Muscle layer of duodenum (tissue), 2 donors: ENCODE measurements around the gene RAB22A.

ENCODE experiments used
- H3K27ac ChIP-seq: one replicate; pipeline ENCODE4 v1.7.0; 2013; ENCODE audit warnings: mild to moderate bottlenecking, low read length
- H3K27me3 ChIP-seq: one replicate; pipeline ENCODE4 v1.7.0; 2013; ENCODE audit warnings: low read depth, mild to moderate bottlenecking, control low read depth, low read length
- H3K36me3 ChIP-seq, 2 donors: one replicate each; pipeline ENCODE4 v1.7.0; 2013; ENCODE audit warnings: low read length in 2 of 2, control low read depth in 1 of 2, mild to moderate bottlenecking in 1 of 2; ENCODE audit not compliant: insufficient read depth in 2 of 2, control insufficient read depth in 1 of 2
- H3K4me1 ChIP-seq, 2 donors: one replicate each; pipeline ENCODE4 v1.7.0; 2013; ENCODE audit warnings: low read length in 2 of 2, mild to moderate bottlenecking in 2 of 2, control low read depth in 1 of 2, moderate library complexity in 1 of 2; ENCODE audit not compliant: insufficient read depth in 2 of 2, control insufficient read depth in 1 of 2
- H3K4me3 ChIP-seq, 2 donors: one replicate each; pipeline ENCODE4 v1.7.0; 2013; ENCODE audit warnings: low read length in 2 of 2, low read depth in 1 of 2, mild to moderate bottlenecking in 1 of 2
- H3K9me3 ChIP-seq, 2 donors: one replicate each; pipeline ENCODE4 v1.7.0; 2013; ENCODE audit warnings: low read length in 2 of 2, control low read depth in 1 of 2, mild to moderate bottlenecking in 1 of 2; ENCODE audit not compliant: control insufficient read depth in 1 of 2
- donor health status: healthy.

Gene RAB22A, protein sequence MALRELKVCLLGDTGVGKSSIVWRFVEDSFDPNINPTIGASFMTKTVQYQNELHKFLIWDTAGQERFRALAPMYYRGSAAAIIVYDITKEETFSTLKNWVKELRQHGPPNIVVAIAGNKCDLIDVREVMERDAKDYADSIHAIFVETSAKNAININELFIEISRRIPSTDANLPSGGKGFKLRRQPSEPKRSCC

DNA sequence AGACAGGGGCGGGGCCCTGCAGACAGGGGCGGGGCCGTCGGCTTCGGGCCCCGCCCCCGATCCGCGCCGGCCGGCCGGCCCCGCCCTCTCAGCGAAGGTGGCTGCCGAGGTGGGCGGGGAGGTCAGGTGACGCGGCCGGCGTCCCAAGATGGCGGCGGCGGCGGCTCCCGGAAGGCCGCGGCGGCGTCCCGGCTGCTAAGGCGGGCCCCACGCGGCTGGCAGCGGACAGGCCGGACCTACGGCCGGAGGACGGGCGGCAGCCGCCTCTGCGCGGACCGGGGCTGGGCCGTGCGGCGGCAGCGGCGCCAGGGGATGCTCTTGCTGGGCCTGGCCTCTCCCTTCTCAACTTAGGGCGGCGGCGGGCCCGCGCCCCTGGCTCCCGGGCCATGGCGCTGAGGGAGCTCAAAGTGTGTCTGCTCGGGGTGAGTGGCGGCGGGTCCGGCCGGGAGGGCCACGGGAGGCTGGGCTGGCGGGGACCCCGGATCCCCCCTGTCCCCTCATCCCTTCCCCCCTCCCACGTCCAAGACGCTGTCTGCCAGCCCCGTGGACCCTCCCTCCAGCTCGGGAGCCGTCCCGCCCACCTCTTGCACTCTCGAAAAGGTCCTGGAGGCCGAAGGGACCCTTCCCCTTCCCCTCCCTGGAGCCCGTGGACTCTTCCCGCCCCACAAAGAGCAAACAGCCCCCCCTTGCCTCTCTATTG is at the start of gene RAB22A:
Gene RAB22A (plus strand): TSS at position 125 of the 700 bp plus-strand sequence. CDS start 262 bp downstream, at position 387.
- H3K4me1 ChIP-seq = peaks cover 0 to 33% of the 10 kb centered on the region in 2 donors
- peak within 1 kb of the TSS; percentile 86 for H3K27ac ChIP-seq
- no peaks in the 10 kb centered on the region for H3K27me3 ChIP-seq
- peak within 1 kb of the TSS; percentile 89 to 96 for H3K4me3 ChIP-seq
- H3K36me3 ChIP-seq = peaks cover 8 to 11% of the 10 kb centered on the region in 2 donors
- H3K9me3 ChIP-seq = no peaks in the 10 kb centered on the region

DNA sequence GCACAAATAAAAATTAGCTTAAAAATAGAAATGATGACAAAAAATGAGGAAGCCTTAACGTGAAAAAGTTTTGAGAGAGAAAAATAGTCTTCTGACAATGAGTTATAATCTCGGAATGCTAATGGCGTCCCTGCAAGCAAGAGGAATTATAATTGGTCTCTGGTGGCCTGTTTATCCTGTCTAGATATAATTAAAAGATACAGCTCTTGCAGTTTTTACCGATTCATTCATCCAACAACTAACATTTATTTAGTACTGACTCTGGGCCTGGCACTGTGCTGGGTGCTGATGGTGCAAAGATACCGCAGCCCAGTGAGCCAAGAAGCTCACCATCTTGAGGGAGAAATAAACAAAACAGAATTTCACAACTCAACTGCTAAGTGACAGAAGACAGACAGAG is 49.5 kb upstream of the RAB22A start:
- H3K4me3 ChIP-seq = no peak overlapping the region
- peaks cover 6 to 11% of the 10 kb centered on the region in 2 donors for H3K36me3 ChIP-seq
- no peaks in the 10 kb centered on the region for H3K27me3 ChIP-seq
- H3K9me3 ChIP-seq = no peaks in the 10 kb centered on the region
- no peaks in the 10 kb centered on the region for H3K4me1 ChIP-seq
- H3K27ac ChIP-seq = no peak overlapping the region

DNA sequence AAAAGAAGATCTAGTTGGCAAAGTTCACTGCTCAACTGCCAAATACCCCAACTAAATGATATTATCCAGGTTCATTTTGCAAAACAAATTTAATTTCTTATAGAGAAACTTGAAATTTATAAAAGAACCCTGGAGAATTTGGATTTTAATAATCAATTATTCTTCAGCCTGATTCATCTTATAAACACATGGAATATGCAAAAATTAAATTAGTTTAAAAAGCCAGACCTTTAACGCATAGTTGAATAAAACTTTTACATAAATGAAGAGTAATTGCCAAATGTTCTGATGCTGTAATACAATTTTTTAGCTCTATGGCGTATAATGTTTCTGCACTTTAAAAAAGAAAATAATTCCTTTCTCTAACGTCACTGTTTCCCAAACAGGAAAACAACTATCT is 47.9 kb upstream of the RAB22A start:
- H3K4me3 ChIP-seq = no peak overlapping the region
- peaks cover 11 to 20% of the 10 kb centered on the region in 2 donors for H3K36me3 ChIP-seq
- no peaks in the 10 kb centered on the region for H3K4me1 ChIP-seq
- no peaks in the 10 kb centered on the region for H3K27me3 ChIP-seq
- no peaks in the 10 kb centered on the region for H3K9me3 ChIP-seq
- no peak overlapping the region for H3K27ac ChIP-seq

DNA sequence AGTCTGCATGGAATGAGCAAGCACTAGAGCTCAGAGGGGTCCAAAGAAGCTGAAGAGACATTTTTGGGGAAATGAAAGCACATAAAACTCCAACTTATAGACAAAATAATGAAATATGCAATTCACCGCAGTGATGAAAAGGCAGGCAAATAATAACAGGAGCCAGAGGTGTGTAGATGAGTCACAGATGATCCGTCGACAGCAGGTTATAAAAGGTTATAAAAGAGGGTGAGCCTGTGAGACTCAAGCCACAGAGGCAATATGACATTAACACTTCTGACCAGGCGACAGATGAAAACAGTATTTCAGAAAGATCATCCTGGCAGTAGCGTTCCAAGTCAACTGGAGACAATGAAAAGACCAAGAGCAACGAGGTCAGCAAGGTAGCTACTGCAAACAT is 45.2 kb upstream of the RAB22A start:
- Histone ChIP-seq H3K36me3 (peaks cover 20 to 22% of the 10 kb centered on the region in 2 donors), H3K27me3 (no peaks in the 10 kb centered on the region), H3K27ac (no peak overlapping the region), H3K4me3 (no peak overlapping the region), H3K9me3 (no peaks in the 10 kb centered on the region), H3K4me1 (no peaks in the 10 kb centered on the region)

DNA sequence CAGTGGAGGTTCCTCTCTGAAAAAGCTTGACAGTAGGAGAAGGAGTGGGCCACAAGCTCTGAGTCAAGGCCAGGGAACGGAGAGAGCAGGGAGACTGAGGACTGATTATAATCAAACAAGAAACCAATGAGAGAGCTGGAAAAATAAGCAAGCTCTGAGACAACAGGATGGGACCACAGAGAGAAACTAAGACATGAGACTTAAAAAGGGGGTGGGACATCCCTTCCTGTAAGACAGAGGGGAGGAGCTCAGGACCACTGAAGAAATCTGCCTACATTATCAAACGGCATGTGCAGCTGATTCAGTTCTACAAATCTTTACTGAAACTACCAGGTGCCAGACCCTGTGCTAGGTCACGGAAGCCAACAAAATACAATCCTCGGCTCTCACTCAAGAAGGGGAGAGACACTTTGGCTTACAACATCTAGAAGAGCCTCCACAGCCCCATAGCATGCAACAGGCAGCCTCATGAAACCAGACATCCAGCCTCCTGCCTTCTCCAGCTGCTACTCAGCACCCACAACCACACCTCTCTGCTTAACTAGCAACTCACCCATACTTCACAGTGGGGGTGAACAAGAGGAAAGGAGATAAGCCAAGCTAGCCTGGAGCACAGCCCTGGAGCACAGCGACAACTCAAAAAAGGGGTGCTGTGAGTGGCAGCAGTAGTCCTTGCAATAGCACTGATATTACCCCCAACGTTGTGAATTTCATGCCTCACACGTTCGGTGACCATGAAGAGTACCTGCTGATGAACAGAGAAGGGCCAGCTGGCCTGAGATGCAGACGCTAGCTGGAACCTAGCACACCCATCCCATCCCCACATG is 41.9 kb upstream of the RAB22A start:
- Histone ChIP-seq H3K36me3 (peaks cover 17 to 23% of the 10 kb centered on the region in 2 donors), H3K4me1 (no peaks in the 10 kb centered on the region), H3K9me3 (no peaks in the 10 kb centered on the region), H3K27ac (no peak overlapping the region), H3K27me3 (no peaks in the 10 kb centered on the region), H3K4me3 (no peak overlapping the region)

DNA sequence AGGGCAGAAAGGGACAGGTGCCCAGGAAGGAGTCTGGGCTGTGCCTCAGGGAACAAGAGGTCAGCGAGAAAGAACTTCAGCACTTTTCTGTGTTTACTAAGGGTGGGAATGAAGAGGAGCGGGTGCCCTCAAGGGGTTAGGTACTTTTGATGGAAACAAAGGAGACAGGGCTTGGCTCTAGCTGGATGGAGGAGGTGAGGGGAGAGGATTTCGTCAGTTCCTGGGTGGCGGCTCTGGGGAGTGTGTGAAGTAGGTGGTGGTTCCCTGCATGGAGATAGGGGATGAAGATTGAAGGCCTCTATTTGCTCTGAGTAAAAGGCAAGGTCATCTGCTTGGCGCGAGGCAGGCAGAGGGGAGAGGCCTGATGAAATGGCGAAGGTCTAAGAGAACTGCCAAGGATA is 41.1 kb upstream of the RAB22A start:
- Histone ChIP-seq H3K36me3 (peaks cover 16 to 22% of the 10 kb centered on the region in 2 donors), H3K9me3 (no peaks in the 10 kb centered on the region), H3K27ac (no peak overlapping the region), H3K4me3 (no peak overlapping the region), H3K4me1 (no peaks in the 10 kb centered on the region), H3K27me3 (no peaks in the 10 kb centered on the region)

DNA sequence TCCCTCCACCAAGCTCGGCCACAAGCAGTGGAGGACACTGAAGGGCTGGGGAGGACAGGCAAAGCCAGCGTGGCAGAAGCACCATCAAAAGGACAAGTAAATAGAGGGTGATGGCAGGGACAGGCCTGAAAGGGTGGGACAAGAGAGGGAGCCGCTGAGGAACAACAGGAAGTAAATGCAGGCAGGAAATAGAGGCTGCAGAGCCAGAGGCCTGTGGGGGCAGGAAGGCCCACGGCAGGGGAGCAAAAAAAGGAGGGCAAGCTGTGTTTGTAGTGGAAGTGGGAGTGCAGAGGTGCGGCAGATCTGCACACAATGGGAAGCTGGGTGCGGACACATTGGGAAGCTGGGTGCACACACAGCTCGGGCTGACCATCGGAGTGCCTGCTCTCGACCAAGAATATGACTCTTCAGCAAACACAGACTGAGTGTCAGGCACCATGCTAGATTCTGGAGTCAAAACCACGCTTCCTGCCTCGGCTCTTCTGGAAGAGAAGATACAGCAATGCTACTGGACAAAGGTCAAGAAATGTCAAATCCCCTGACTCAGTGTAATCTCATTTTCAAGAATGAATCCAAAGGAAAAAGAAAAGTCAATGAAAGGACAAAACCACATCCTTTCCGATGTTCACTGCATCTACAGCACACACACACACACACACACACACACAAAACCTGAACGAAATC is 40.4 kb upstream of the RAB22A start:
- Histone ChIP-seq H3K36me3 (peaks cover 16 to 22% of the 10 kb centered on the region in 2 donors), H3K4me1 (no peaks in the 10 kb centered on the region), H3K27ac (no peak overlapping the region)

DNA sequence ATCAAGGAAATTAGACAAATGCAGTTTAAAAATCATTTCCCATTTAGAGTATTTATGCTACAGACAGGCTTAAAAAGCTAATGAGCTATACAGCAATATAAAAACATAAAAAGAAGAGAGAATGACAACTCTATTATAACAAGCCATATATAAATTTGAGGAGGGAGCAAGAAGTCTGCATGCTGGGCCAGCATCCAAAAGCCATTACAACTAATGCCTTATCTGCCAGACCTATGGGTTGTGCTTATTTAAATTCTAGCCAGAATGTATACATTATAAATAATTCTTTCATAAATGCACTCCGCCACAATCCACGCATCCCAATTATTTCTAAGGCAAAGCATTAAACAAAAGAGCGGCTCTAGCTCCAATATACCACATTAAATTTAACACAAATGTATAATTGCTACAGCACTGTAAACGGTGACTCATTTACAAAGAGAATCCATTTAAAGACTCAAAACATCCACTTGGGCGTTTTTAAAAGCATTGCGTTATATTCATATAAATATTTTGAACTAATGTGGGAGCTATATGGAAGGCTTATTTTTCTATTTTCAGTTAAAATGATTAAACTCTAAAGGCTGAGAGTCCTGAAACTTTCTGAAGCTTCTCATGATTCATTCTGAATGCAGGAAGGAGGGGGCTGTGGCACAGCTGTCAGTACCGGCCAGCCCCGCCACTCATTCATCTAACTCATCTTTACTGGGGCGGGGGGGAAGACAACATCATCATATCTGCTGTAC is 37.7 kb upstream of the RAB22A start:
- H3K36me3 ChIP-seq = peaks cover 0 to 17% of the 10 kb centered on the region in 2 donors

More for the DNA sequence above, 40.4 kb upstream of the RAB22A start:
- H3K9me3 ChIP-seq = no peaks in the 10 kb centered on the region
- no peak overlapping the region for H3K4me3 ChIP-seq
- H3K27me3 ChIP-seq = no peaks in the 10 kb centered on the region

DNA sequence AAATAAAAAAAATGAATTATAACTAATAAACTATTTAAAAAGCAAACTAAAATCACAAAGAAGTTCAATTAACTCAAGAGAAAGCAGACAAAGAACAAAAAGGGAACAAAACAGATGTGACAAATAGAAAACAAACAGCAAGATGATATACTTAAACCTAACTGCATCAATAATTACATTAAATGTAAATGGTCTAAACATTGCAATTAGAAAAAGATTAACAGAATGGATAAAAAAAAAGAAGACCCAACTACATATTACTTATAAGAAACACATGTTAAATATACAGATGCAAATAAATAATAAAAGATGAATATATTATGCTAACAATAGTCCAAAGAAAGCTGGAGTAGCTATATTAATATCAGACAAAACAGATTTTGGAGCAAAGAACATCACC is 35.1 kb upstream of the RAB22A start:
- Histone ChIP-seq H3K36me3 (peaks cover 0 to 5% of the 10 kb centered on the region in 2 donors), H3K9me3 (no peaks in the 10 kb centered on the region), H3K27ac (no peak overlapping the region), H3K27me3 (no peaks in the 10 kb centered on the region), H3K4me3 (no peak overlapping the region), H3K4me1 (no peaks in the 10 kb centered on the region)

More for the DNA sequence above, 37.7 kb upstream of the RAB22A start:
- H3K4me1 ChIP-seq = no peaks in the 10 kb centered on the region
- H3K27me3 ChIP-seq = no peaks in the 10 kb centered on the region
- H3K27ac ChIP-seq = no peak overlapping the region
- no peaks in the 10 kb centered on the region for H3K9me3 ChIP-seq
- H3K4me3 ChIP-seq = no peak overlapping the region

DNA sequence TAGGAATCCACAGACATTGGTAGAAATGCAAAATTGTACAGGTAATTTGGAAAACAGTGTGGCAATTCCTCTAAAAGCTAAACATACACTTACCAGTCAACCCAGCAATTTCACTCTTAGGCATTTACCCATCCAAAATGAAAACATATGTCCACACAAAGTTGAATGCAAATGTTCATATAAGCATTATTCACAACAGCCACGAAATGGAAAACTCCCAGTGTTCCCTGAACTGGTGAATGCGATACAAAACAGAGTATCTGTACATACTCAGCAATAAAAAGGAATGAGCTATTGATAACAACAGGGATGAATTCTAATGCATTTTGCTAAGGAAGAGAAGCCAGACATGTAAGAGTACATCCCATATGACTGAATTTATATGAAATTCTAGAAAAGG is 32.4 kb upstream of the RAB22A start:
- no peaks in the 10 kb centered on the region for H3K4me1 ChIP-seq
- no peaks in the 10 kb centered on the region for H3K36me3 ChIP-seq
- H3K27me3 ChIP-seq = no peaks in the 10 kb centered on the region
- no peaks in the 10 kb centered on the region for H3K9me3 ChIP-seq
- no peak overlapping the region for H3K4me3 ChIP-seq
- H3K27ac ChIP-seq = no peak overlapping the region
